H9 (cell line): ENCODE measurements around the gene PCDHGA6. TPM values are rescaled to one million over a fixed set of nuclear protein-coding genes. Genes with fewer than 3 reads are reported as not detected.

Experiments
- DNase-seq: peaks from one replicate; pipeline ENCODE4 v3.0.0-alpha.2; 2017
- H2AFZ ChIP-seq: one replicate; pipeline ENCODE4 v1.6.1; 2013; ENCODE audit warnings: mild to moderate bottlenecking, low read length, control low read depth, moderate library complexity
- H2AK5ac ChIP-seq: 2 replicates; pipeline ENCODE4 v1.6.1; 2013; ENCODE audit warnings: low read length, control low read depth, mixed read lengths; ENCODE audit not compliant: insufficient read length
- H2BK120ac ChIP-seq: one replicate; pipeline ENCODE4 v1.6.1; 2013; ENCODE audit warnings: low read depth, mild to moderate bottlenecking, low read length, control low read depth, inconsistent platforms; ENCODE audit not compliant: poor library complexity, severe bottlenecking
- H2BK12ac ChIP-seq: 2 replicates; pipeline ENCODE4 v1.6.1; 2013; ENCODE audit warnings: low read length, control low read depth, mixed read lengths, low read depth; ENCODE audit not compliant: insufficient read length
- H2BK15ac ChIP-seq: 2 replicates; pipeline ENCODE4 v1.6.1; 2013; ENCODE audit warnings: low read depth, low read length, control low read depth
- H2BK20ac ChIP-seq: one replicate; pipeline ENCODE4 v1.6.1; 2013; ENCODE audit warnings: low read depth, mild to moderate bottlenecking, low read length, control low read depth, inconsistent platforms; ENCODE audit not compliant: poor library complexity, severe bottlenecking
- H2BK5ac ChIP-seq: 2 replicates; pipeline ENCODE4 v1.6.1; 2013; ENCODE audit warnings: low read length, control low read depth, mixed read lengths; ENCODE audit not compliant: insufficient read length
- H3K14ac ChIP-seq: 2 replicates; pipeline ENCODE4 v1.6.1; 2013; ENCODE audit warnings: low read length, control low read depth; ENCODE audit not compliant: insufficient read depth
- H3K18ac ChIP-seq: 2 replicates; pipeline ENCODE4 v1.6.1; 2013; ENCODE audit warnings: low read depth, mild to moderate bottlenecking, mixed read lengths, low read length, control low read depth; ENCODE audit not compliant: insufficient read length
- H3K23ac ChIP-seq: 2 replicates; pipeline ENCODE4 v1.6.1; 2013; ENCODE audit warnings: low read length, control low read depth, mixed read lengths, low read depth; ENCODE audit not compliant: insufficient read length
- H3K23me2 ChIP-seq: 2 replicates; pipeline ENCODE4 v1.6.1; 2013; ENCODE audit warnings: low read depth, mild to moderate bottlenecking, mixed read lengths, low read length, control low read depth; ENCODE audit not compliant: insufficient read length, poor library complexity, severe bottlenecking
- H3K27ac ChIP-seq: 2 replicates; pipeline ENCODE4 v1.5.1; 2013; ENCODE audit warnings: low read length, control low read depth, mixed read lengths, low read depth; ENCODE audit not compliant: insufficient read length
- H3K27me3 ChIP-seq: 2 replicates; pipeline ENCODE4 v1.6.1; 2013; ENCODE audit warnings: low read length, control low read depth, inconsistent platforms; ENCODE audit not compliant: insufficient read depth
- H3K4ac ChIP-seq: 2 replicates; pipeline ENCODE4 v1.6.1; 2013; ENCODE audit warnings: low read depth, mild to moderate bottlenecking, control low read depth, inconsistent platforms, low read length, moderate library complexity
- H3K4me1 ChIP-seq: 2 replicates; pipeline ENCODE4 v1.6.1; 2013; ENCODE audit warnings: low read length, control low read depth, inconsistent platforms; ENCODE audit not compliant: insufficient read depth
- H3K4me2 ChIP-seq: 2 replicates; pipeline ENCODE4 v1.6.1; 2013; ENCODE audit warnings: low read length, control low read depth, mixed read lengths; ENCODE audit not compliant: insufficient read length, insufficient read depth
- H3K56ac ChIP-seq: 2 replicates; pipeline ENCODE4 v1.6.1; 2013; ENCODE audit warnings: low read depth, mild to moderate bottlenecking, mixed read lengths, low read length, control low read depth; ENCODE audit not compliant: insufficient read length
- H3K79me1 ChIP-seq: 2 replicates; pipeline ENCODE4 v1.6.1; 2013; ENCODE audit warnings: low read depth, mild to moderate bottlenecking, moderate library complexity, low read length, control low read depth, inconsistent platforms; ENCODE audit not compliant: insufficient read depth, poor library complexity, severe bottlenecking
- H3K79me2 ChIP-seq: 2 replicates; pipeline ENCODE4 v1.6.1; 2013; ENCODE audit warnings: low read length, control low read depth, inconsistent platforms; ENCODE audit not compliant: insufficient read depth
- H3K9ac ChIP-seq: 2 replicates; pipeline ENCODE4 v1.6.1; 2013; ENCODE audit warnings: low read length, control low read depth, mixed read lengths; ENCODE audit not compliant: insufficient read length; ENCODE audit errors: extremely low read depth
- H3K9me3 ChIP-seq: one replicate; pipeline ENCODE4 v1.6.1; 2013; ENCODE audit warnings: low read depth, low read length, inconsistent platforms; ENCODE audit not compliant: control insufficient read depth
- H3T11ph ChIP-seq: one replicate; pipeline ENCODE4 v1.6.1; 2013; ENCODE audit warnings: mild to moderate bottlenecking, low read length, control low read depth, inconsistent platforms
- H4K20me1 ChIP-seq: one replicate; pipeline ENCODE4 v1.6.1; 2013; ENCODE audit not compliant: control insufficient read depth, insufficient read length, insufficient read depth
- H4K5ac ChIP-seq: 2 replicates; pipeline ENCODE4 v1.6.1; 2013; ENCODE audit warnings: low read depth, mild to moderate bottlenecking, mixed read lengths, low read length, control low read depth; ENCODE audit not compliant: insufficient read length
- H4K8ac ChIP-seq: replicated peaks from 2 replicates; pipeline ENCODE4 v1.6.1; 2013; ENCODE audit warnings: low read length, control low read depth, mixed read lengths, low read depth; ENCODE audit not compliant: insufficient read length
- H4K91ac ChIP-seq: 2 replicates; pipeline ENCODE4 v1.6.1; 2013; ENCODE audit warnings: low read depth, mild to moderate bottlenecking, moderate library complexity, mixed read lengths, low read length, control low read depth; ENCODE audit not compliant: insufficient read length
- H3K27ac Mint-ChIP-seq, 3 experiments: 2 replicates in 2 of 3; 3 replicates in 1 of 3; pipeline ENCODE4 v1.8.0; 2020 to 2021; ENCODE audit warnings: mixed read lengths in 3 of 3, mild to moderate bottlenecking in 1 of 3, moderate library complexity in 1 of 3
- H3K27me3 Mint-ChIP-seq: 2 replicates; pipeline ENCODE4 v1.8.0; 2021; ENCODE audit warnings: low read depth, mild to moderate bottlenecking, moderate library complexity, mixed read lengths
- H3K36me3 Mint-ChIP-seq, 3 experiments: 2 replicates in 2 of 3; 3 replicates in 1 of 3; pipeline ENCODE4 v1.8.0; 2020 to 2021; ENCODE audit warnings: low read depth in 3 of 3, mixed read lengths in 3 of 3; ENCODE audit not compliant: insufficient read depth in 1 of 3
- H3K4me1 Mint-ChIP-seq, 2 experiments: 2 replicates each; pipeline ENCODE4 v1.8.0; 2020; ENCODE audit warnings: mixed read lengths in 2 of 2
- H3K4me3 Mint-ChIP-seq, 2 experiments: 2 replicates in 1 of 2; 3 replicates in 1 of 2; pipeline ENCODE4 v1.8.0; 2020 to 2021; ENCODE audit warnings: mild to moderate bottlenecking in 2 of 2, mixed read lengths in 2 of 2, moderate library complexity in 1 of 2
- H3K9me3 Mint-ChIP-seq, 2 experiments: 2 replicates in 1 of 2; 3 replicates in 1 of 2; pipeline ENCODE4 v1.8.0; 2020; ENCODE audit warnings: mild to moderate bottlenecking in 2 of 2, mixed read lengths in 2 of 2, moderate library complexity in 1 of 2
- WGBS: extraction: QIAGEN DNeasy Blood & Tissue Kit; methylation state at CpG from one replicate; pipeline ENCODE4 v1.1.7; 2013; ENCODE audit warnings: missing lambda C conversion rate, low lambda C conversion rate, mixed read lengths; ENCODE audit not compliant: insufficient read length; ENCODE audit errors: extremely low coverage; 5-methylcytosine and 5-hydroxymethylcytosine counted together
- total RNA-seq: library from RNA; stranded (reverse); gene quantifications from 2 replicates; pipeline ENCODE4 v1.2.1, GENCODE V29; 2021
- TF ChIP-seq, protein P1 (sequence below): fragments of 200-600 bp; sonication (generic); conservative IDR thresholded peaks from 3 replicates; pipeline ENCODE4 v1.8.0; 2021; ENCODE audit warnings: antibody characterized with exemption, mild to moderate bottlenecking

The PCDHGA6 gene
- total RNA-seq, 1 experiment from 2014 or later: 1.7 TPM

DNA sequence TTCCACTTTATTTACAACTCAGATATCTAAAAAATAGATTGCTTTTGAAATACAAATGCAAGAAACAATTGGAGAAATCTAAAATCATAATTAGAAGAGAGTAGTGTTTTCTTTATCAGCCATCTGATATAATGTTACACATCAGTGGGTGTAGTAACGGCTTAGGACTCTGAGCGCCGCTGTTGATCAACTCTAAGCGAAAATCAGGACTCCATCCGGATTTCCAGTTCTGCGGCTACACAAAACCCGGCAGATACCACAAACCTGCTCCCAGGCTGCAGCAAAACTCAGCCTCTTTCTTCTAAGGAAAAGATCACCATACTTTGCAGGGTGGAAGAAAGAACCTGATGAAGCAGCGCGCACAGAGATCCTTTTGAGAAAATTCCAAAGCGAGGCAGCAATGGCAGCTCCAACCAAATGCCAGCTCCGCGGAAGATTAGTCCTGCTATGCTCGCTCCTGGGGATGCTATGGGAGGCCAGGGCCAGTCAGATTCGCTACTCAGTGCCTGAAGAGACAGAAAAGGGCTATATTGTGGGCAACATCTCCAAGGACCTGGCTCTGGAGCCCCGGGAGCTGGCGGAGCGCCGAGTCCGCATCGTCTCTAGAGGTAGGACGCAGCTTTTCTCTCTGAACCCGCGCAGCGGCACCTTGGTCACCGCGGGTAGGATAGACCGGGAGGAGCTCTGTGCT lies 29.0 kb downstream of the PCDHGA6 start, which contains the start of gene PCDHGA9:
Gene PCDHGA9, plus strand, starts transcription at position 226 of the 691 bp plus-strand sequence. Its CDS starts 175 bp downstream, at position 401.
- no peak within 1 kb of the TSS for H3K4me2 ChIP-seq
- H2AFZ ChIP-seq: no peak within 1 kb of the TSS
- H2AK5ac ChIP-seq: no peak within 1 kb of the TSS
- Mint-ChIP-seq H3K36me3 (peaks cover 17 to 31% (median 29%) of the 10 kb centered on the region in 3 experiments), H3K27me3 (no peaks in the 10 kb centered on the region), H3K4me1 (no peaks in the 10 kb centered on the region), H3K27ac (peak within 1 kb of the TSS in 1 of 3 experiments; percentile 25; a peak in 1 of 7 replicates), H3K4me3 (no peak within 1 kb of the TSS), H3K9me3 (peaks cover 31 to 50% of the 10 kb centered on the region in 2 experiments)
- H3K27ac ChIP-seq: no peak within 1 kb of the TSS
- no peaks in the 10 kb centered on the region for H3K79me1 ChIP-seq
- no peaks in the 10 kb centered on the region for H3K27me3 ChIP-seq
- no peak within 1 kb of the TSS for H4K91ac ChIP-seq
- peaks cover 29% of the 10 kb centered on the region for H3K9me3 ChIP-seq
- H3K23me2 ChIP-seq: no peaks in the 10 kb centered on the region
- TF ChIP-seq, protein P1, sequence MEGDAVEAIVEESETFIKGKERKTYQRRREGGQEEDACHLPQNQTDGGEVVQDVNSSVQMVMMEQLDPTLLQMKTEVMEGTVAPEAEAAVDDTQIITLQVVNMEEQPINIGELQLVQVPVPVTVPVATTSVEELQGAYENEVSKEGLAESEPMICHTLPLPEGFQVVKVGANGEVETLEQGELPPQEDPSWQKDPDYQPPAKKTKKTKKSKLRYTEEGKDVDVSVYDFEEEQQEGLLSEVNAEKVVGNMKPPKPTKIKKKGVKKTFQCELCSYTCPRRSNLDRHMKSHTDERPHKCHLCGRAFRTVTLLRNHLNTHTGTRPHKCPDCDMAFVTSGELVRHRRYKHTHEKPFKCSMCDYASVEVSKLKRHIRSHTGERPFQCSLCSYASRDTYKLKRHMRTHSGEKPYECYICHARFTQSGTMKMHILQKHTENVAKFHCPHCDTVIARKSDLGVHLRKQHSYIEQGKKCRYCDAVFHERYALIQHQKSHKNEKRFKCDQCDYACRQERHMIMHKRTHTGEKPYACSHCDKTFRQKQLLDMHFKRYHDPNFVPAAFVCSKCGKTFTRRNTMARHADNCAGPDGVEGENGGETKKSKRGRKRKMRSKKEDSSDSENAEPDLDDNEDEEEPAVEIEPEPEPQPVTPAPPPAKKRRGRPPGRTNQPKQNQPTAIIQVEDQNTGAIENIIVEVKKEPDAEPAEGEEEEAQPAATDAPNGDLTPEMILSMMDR: peak; percentile 56
- no peak within 1 kb of the TSS for H2BK20ac ChIP-seq
- H3K23ac ChIP-seq: no peak within 1 kb of the TSS
- no peaks in the 10 kb centered on the region for H4K20me1 ChIP-seq
- H2BK12ac ChIP-seq: no peak within 1 kb of the TSS
- DNase-seq: no peak
- H2BK15ac ChIP-seq: no peak within 1 kb of the TSS
- no CpG with 5 or more reads among the region's 27 CpGs for WGBS
- H3K4ac ChIP-seq: no peak within 1 kb of the TSS
- H2BK120ac ChIP-seq: no peak within 1 kb of the TSS
- H4K8ac ChIP-seq: no peak within 1 kb of the TSS
- no peak within 1 kb of the TSS; the same call in 1 of the 2 replicates for H3K14ac ChIP-seq
- H3K9ac ChIP-seq: no peak within 1 kb of the TSS
- H2BK5ac ChIP-seq: no peak within 1 kb of the TSS
- H3T11ph ChIP-seq: no peak within 1 kb of the TSS
- no peaks in the 10 kb centered on the region for H3K4me1 ChIP-seq
- H3K18ac ChIP-seq: no peak within 1 kb of the TSS
- H3K56ac ChIP-seq: no peak within 1 kb of the TSS
- H3K79me2 ChIP-seq: no peaks in the 10 kb centered on the region
- no peak within 1 kb of the TSS for H4K5ac ChIP-seq
